Endodermal cell (in vitro differentiated cells): ENCODE measurements around the gene MYL12B. TPM values are rescaled to one million over a fixed set of nuclear protein-coding genes. Genes with fewer than 3 reads are reported as not detected.

ENCODE experiments used
- DNase-seq: peaks from one replicate; pipeline ENCODE4 v3.0.0-alpha.2; 2017
- H3K27ac ChIP-seq: 2 replicates; pipeline ENCODE4 v1.5.1; 2013; ENCODE audit warnings: mild to moderate bottlenecking, low read depth, low read length, moderate library complexity
- H3K27me3 ChIP-seq: 2 replicates; pipeline ENCODE4 v1.6.1; 2013; ENCODE audit warnings: mild to moderate bottlenecking, low read length, moderate library complexity; ENCODE audit not compliant: insufficient read depth, control insufficient read depth, poor library complexity, severe bottlenecking
- H3K36me3 ChIP-seq: 2 replicates; pipeline ENCODE4 v1.7.0; 2013; ENCODE audit warnings: mild to moderate bottlenecking, low read length, moderate library complexity; ENCODE audit not compliant: control insufficient read depth, insufficient read depth
- H3K4me1 ChIP-seq: one replicate; pipeline ENCODE4 v1.7.0; 2013; ENCODE audit warnings: low read length; ENCODE audit not compliant: control insufficient read depth, insufficient read depth
- H3K4me3 ChIP-seq: 2 replicates; pipeline ENCODE4 v1.5.1; 2013; ENCODE audit warnings: mild to moderate bottlenecking, low read length, moderate library complexity
- H3K9ac ChIP-seq: 2 replicates; pipeline ENCODE4 v1.6.1; 2013; ENCODE audit warnings: mild to moderate bottlenecking, low read length, moderate library complexity; ENCODE audit not compliant: poor library complexity, severe bottlenecking; ENCODE audit errors: extremely low read depth
- H3K9me3 ChIP-seq: 2 replicates; pipeline ENCODE4 v1.6.1; 2013; ENCODE audit warnings: mild to moderate bottlenecking, low read length, moderate library complexity; ENCODE audit not compliant: control insufficient read depth
- H3K27ac Mint-ChIP-seq: 2 replicates; pipeline ENCODE4 v1.8.0; 2020; ENCODE audit warnings: mixed read lengths
- H3K27me3 Mint-ChIP-seq: 2 replicates; pipeline ENCODE4 v1.8.0; 2021; ENCODE audit warnings: mild to moderate bottlenecking, mixed read lengths; ENCODE audit not compliant: insufficient read depth
- H3K36me3 Mint-ChIP-seq: 2 replicates; pipeline ENCODE4 v1.8.0; 2020; ENCODE audit warnings: low read depth, mixed read lengths
- H3K4me1 Mint-ChIP-seq: 2 replicates; pipeline ENCODE4 v1.8.0; 2020; ENCODE audit warnings: mixed read lengths
- H3K4me3 Mint-ChIP-seq: 2 replicates; pipeline ENCODE4 v1.8.0; 2020; ENCODE audit warnings: mild to moderate bottlenecking, moderate library complexity, mixed read lengths
- H3K9me3 Mint-ChIP-seq: 2 replicates; pipeline ENCODE4 v1.8.0; 2020; ENCODE audit warnings: mild to moderate bottlenecking, mixed read lengths
- CTCF ChIP-seq: fragments of 200-600 bp; sonication (generic); conservative IDR thresholded peaks from 2 replicates; pipeline ENCODE4 v1.5.0; 2021; ENCODE audit warnings: antibody characterized with exemption, mild to moderate bottlenecking
- WGBS, 2 experiments: methylation state at CpG; one replicate each; pipeline versions ENCODE4 v1.1.5 to v1.1.7; 2013; ENCODE audit warnings: missing lambda C conversion rate in 2 of 2, mixed read lengths in 1 of 2; ENCODE audit not compliant: insufficient coverage in 1 of 2, insufficient read length in 1 of 2; 5-methylcytosine and 5-hydroxymethylcytosine counted together
- long read RNA-seq, 4 experiments: library from polyadenylated mRNA in 2 of 4; library from RNA in 1 of 4; library from capped mRNA in 1 of 4; stranded (forward) in 3 of 4; unstranded in 1 of 4; transcript quantifications; one replicate each; pipeline ENCODE4 v2.0.0, GENCODE V29; 2020 to 2021; ENCODE audit warnings: inconsistent platforms in 1 of 4
- polyA plus RNA-seq, 2 experiments: library from polyadenylated mRNA; stranded (reverse); fragments of 50-300 nt; gene quantifications; one replicate each; pipeline ENCODE4 v1.2.3, GENCODE V29; 2013
- total RNA-seq, 2 donors: library from RNA; stranded (reverse); fragmentation: NEBNext Ultra II Directional in 1 of 2; extraction: Animal tissue kit (Norgen Biotek cat#: 25700) in 1 of 2; gene quantifications; 2 replicates in 1 of 2; 3 replicates in 1 of 2; pipeline ENCODE4 v1.2.1, GENCODE V29; 2021

Gene MYL12B
- 100 to 1,000 TPM; 190 to 198 TPM for total RNA-seq
- 207 TPM for polyA plus RNA-seq (2013, experiment 1 of 2)
- polyA plus RNA-seq (2013, experiment 2 of 2): 210 TPM
- long read RNA-seq, experiment 1, transcript MYL12B-201 (4 exons, 1,210 nt): major isoform, 137 of 153 reads
- long read RNA-seq, experiment 1, partial matches to known transcripts: 13 of 153 reads
- long read RNA-seq, experiment 1, other reads (novel, unspliced or antisense): 2 of 153 reads
- long read RNA-seq, experiment 2, transcript MYL12B-201 (4 exons, 1,210 nt): major isoform, 152 of 157 reads
- long read RNA-seq, experiment 2, partial matches to known transcripts: 4 of 157 reads
- long read RNA-seq, experiment 2, other reads (novel, unspliced or antisense): 0 of 157 reads
- long read RNA-seq, experiment 3, transcript MYL12B-201 (4 exons, 1,210 nt): major isoform, 236 of 240 reads
- long read RNA-seq, experiment 3, partial matches to known transcripts: 2 of 240 reads
- long read RNA-seq, experiment 3, other reads (novel, unspliced or antisense): 2 of 240 reads
- long read RNA-seq, experiment 4, transcript MYL12B-201 (4 exons, 1,210 nt): major isoform, 800 of 801 reads
- long read RNA-seq, experiment 4, partial matches to known transcripts: 0 of 801 reads
- long read RNA-seq, experiment 4, other reads (novel, unspliced or antisense): 1 of 801 reads

GRCh38 chr18:3261373-3262233 lies at the start of gene MYL12B:
Gene MYL12B, plus strand, starts transcription at chr18:3262133. Its CDS starts 10,766 bp downstream, at chr18:3272899.
- WGBS, 2 experiments: 0 to 1% methylated on average over 46 to 84 of the region's 84 CpGs

GRCh38 chr18:3212657-3213056 lies 49.3 kb upstream of the MYL12B start:
- Histone ChIP-seq H3K9me3 (peaks cover 16% of the 10 kb centered on the region), H3K4me3 (no peak overlapping the region), H3K27ac (no peak overlapping the region), H3K27me3 (no peaks in the 10 kb centered on the region), H3K9ac (no peak overlapping the region), H3K4me1 (peaks cover 8% of the 10 kb centered on the region), H3K36me3 (no peaks in the 10 kb centered on the region)
- no peaks in the 10 kb centered on the region for H3K36me3 Mint-ChIP-seq
- 88 to 100% methylated on average over 4 of the region's 4 CpGs for WGBS, 2 experiments
- no peaks in the 10 kb centered on the region for H3K27me3 Mint-ChIP-seq
- H3K4me1 Mint-ChIP-seq: peaks cover 19% of the 10 kb centered on the region
- no peaks in the 10 kb centered on the region for H3K9me3 Mint-ChIP-seq
- no peak for DNase-seq
- H3K4me3 Mint-ChIP-seq: no peak overlapping the region
- no peak overlapping the region for H3K27ac Mint-ChIP-seq
- no peak for TF ChIP-seq CTCF

More at GRCh38 chr18:3261373-3262233, at the start of gene MYL12B:
- H3K9ac ChIP-seq: peak within 1 kb of the TSS; percentile 92
- Mint-ChIP-seq H3K4me3 (peak within 1 kb of the TSS; percentile 75), H3K27me3 (no peaks in the 10 kb centered on the region), H3K9me3 (no peaks in the 10 kb centered on the region), H3K27ac (peak within 1 kb of the TSS; percentile 99), H3K36me3 (peaks cover 18% of the 10 kb centered on the region), H3K4me1 (peaks cover 52% of the 10 kb centered on the region)
- DNase-seq: peak; percentile 91
- H3K36me3 ChIP-seq: peaks cover 37% of the 10 kb centered on the region
- no peaks in the 10 kb centered on the region for H3K9me3 ChIP-seq
- no peaks in the 10 kb centered on the region for H3K27me3 ChIP-seq
- peak within 1 kb of the TSS; percentile 99 for H3K27ac ChIP-seq
- no peak for TF ChIP-seq CTCF
- peak within 1 kb of the TSS; percentile 99 for H3K4me3 ChIP-seq
- H3K4me1 ChIP-seq: peaks cover 9% of the 10 kb centered on the region
